ENCODE results near the gene KPTN.
"Not testable (repeated sequence)": the region's sequence is repeated elsewhere in the genome, so short reads cannot be mapped to it uniquely, and the experiment has no call there.

Gene KPTN

DNA sequence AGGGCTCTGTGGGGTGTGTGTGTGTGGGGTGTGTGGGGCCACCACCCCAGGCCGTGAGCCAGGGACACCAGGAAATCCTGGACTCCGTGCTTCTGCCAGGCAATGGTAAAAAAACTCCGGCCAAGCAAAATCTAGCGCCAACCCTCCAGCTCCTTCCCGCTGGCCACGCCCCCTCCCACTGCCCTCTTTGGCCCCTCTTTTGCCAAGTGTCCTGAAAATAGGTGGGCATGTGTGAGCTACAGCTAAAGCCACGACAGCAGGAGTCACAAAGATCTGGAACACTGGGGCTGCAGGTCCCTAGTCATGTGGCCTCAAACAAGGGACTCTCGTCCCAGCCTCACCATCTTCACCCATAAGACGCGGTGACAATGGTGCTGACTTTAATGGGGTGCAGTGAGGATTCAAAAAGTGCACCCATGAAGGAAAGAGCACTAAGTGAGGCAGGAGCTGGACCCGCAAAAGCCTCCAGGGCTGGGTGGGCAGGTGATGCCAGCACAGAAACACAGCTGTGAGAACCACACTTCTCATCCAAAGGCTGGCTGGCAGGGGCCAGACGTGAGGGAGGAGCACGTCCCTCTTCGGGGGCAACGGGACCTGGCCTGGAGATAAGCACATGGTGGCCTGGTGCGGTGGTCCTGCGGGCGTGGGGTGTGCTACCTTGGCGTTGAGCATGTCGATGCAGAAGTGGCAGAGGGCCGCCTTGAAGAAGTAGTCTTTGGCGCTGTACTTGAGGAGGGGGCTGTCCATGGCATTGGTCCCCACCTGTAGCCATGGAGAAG, 7.5 kb upstream of the KPTN start:
- no peak for DNase-seq (ENCODE audit: low read depth)

DNA sequence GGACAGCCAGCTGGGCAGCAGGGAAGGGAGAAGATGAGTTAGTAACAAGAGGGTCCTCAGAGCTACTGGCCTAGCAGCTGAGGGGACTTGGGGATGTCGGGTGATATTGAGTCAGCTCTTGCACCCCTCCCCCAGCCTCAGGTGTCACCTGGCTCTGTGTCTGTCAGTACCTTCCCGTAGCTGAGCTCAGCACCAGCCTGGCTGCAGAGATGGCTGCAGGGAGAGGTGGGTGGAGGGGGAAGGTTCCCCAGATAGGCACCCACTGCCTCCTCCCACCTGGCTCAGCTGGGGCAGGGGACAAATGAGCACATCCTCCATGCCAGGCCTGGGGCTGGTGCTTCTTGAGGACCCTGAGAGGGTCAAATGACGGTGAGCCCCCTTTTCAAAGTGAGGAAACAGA, 6.8 kb upstream of the KPTN start:
- no peak for DNase-seq (ENCODE audit: low read depth)

DNA sequence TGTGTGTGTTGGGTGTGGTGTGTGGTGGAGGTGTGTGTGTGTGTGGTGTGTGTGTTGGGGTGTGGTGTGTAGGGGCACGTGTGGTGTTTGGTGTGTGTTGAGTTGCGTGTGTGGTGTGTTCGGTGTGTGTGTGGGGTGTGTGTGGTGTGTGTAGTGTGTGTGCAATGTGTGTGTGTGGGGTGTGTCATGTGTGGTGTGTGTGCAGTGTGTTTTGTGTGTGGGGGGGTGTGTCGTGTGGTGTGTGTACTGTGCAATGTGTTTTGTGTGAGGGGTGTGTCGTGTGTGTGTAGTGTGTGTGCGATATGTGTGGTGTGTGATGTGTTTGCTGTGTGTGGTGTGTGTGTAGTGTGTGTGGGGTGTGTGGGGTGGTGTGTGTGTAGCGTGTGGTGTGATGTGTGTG, 6.0 kb upstream of the KPTN start:
- DNase-seq (ENCODE audit: low read depth) = no peak

DNA sequence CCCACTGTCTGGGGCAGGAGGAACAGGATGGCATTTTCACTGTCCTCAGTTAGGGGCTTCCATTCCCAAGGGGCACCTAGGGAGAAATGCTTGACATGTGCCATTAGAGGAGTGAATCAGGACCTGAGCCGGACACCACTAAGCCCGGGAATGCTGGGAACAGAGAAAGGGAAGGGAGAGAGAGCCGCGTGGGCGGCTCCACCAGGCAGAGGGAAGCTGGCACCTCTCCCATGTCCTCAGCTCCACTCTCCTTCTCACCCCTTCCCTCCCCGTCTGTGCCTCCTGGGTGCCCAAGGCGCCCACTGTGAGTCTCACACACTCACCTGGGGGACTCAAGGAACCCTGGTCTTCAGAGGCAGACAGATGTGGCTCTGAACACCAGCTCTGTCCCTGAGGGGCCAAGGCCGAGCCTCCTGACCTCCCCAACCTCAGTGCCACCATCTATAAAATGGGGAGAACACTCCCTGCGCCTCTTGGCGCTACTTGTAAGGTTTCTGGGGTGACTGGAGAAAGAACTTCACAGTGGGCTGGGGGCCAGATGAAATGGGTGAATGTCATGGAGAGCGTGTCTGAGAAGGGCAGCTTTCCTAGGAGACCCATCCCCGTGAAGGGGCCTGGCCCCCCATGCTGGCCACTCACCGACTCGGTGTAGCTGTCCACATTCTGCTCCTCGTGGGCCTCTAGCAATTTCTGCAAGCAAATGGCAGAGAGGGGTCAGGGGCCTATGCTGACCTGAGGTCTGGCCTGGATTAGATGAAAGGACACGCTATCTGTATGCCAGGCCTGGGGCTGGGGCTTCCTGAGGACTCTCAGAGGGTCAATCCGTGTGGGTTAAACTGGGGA, 5.3 kb upstream of the KPTN start:
- DNase-seq (ENCODE audit: low read depth) = no peak

DNA sequence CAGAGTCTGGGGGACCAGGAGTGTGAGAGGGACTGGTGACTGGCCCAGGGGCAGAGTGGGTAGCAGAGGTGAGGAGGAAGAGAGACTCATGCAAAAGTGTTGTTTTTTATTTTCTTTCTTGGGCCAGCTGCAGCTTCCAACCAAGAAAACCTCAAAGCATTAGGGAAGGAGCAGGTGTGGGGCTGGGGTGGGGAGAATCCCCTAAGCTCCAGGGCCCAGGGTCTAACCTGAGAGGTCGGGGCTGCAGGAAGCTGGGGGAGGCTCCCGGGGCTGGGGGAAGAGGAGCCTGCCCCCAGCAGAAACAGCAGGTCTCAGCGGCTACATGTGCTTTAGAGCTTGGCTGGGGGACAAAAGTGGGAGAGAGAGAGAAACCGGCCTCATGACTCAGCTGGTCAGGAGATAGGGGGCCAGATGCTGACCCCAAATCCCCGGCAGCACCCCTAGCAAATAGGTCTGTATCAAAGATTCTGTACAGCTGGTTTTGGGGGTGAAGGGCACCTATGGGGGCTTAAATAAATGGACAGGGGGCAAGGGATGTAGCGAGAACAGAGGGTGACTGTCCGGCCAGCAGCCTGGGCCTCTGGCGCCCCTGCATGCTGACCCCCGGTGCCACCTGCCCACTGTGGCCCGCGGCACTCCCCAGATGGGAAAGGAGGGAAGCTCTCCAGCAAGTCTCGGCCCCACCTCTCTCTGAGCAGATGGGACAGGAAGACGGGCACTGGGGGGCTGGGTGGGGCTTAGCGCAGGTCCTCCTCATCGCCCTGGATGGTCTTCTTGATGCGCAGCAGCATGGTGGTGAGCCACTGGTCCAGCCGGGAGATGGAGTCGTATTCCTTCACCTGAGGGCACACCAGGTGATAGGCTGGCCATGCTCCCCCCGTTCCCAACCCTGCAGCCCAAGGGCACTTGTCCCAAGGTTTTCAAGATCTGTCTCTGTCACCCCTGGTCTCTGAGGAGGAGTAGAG, 3.8 kb upstream of the KPTN start:
- DNase-seq (ENCODE audit: low read depth) = no peak

DNA sequence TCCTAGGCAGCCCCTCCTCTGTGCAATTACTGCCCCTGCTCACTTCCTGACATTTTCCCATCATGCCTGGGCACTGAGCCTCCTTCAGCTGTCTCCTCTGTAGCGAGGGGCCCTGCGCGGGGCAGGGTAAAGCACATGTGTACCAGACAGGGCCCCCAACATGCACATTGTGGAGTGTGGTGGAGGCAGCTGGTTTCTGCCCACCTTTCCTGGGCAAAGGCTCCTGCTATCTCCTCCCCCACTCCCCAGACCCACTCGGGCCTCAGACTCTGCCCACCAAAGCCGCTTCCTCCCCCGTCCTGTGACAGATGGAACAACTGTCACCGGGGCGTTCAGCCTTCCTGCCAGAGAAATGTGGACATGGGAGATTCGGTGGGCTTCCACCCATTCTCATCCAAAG, 2.9 kb upstream of the KPTN start:
- no peak for DNase-seq (ENCODE audit: low read depth)

DNA sequence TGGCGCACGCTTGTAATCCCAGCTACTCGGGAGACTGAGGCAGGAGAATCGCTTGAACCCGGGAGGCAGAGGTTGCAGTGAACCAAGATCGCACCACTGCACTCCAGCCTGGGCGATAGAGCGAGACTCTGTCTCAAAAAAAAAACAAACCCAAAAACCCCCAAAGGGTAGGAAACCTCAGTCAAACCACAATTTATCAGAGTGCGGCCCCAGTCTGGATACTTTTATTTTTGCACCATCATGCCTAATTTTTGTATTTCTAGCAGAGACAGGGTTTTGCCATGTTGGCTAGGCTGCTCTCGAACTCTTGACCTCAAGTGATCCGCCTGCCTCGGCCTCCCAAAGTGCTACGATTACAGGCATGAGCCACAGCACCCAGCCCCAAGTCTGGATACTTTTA, 2.2 kb upstream of the KPTN start:
- not testable (repeated sequence) for DNase-seq (ENCODE audit: low read depth)

DNA sequence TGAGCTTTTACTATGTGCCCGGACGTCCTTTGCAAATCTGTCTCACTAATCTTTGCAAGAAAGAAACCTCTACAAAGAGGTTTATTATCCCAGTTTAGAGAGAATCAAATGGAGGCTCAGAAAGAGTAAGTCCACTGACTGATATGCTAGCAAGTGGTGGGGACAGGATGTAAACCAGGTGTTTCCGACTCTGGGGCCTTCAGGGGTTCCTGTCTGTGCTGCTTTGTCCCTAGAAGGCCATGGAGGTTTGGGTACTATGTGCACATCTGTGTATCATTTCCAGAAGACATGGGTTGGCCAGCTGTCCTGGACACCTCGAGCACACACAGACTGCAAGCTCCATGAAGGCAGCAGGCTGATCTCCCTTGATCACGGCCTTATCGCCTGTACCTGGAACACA, 1.2 kb upstream of the KPTN start:
- no peak for DNase-seq (ENCODE audit: low read depth)

DNA sequence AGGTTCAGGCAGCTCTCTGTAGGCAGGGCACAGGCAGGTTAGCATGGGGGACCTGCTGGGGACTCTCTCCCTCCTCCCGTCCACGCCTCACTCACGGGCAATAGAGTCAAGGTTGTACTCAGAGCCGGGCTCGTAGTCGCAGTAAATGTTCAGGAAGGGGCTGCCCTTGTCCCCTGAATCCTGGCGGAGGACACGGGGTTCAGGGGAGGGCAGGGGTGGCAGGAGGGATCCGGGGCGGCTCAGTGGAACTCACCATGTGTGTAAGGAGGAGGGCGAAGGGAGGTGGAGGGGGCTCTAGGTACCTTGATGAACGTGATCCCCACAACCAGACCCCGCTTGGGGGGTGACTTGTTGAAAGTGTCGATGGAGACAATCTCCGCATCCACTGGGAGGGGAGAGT, 819 bp downstream of the KPTN start:
- no peak for DNase-seq (ENCODE audit: low read depth)

DNA sequence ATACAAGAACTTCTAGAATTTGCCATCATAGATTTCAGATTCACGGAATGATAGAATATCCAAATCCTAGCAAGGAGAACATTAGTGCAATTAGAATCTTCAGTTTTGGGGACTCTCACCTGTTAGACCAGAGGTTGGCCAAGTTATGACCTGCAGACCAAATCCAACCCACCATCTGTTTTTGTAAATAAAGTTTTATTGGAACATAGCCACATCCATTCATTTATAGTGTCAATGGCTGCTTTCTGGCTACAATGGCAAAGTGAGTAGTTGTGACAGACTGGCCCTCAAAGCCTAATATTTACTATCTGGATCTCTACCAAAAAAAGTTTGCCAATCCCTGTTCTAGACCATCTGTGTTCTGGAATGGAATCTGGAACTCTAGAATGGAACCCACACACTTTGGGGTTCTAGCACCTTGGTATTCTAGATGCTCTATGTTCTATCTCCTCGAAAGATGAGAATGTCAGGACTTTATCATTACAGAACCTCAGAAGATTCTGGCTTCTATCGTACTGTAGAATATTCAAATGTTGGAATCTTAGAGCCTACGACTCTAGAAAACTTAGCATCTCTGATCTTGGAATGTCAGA, 2.5 kb downstream of the KPTN start:
- no peak for DNase-seq (ENCODE audit: low read depth)

DNA sequence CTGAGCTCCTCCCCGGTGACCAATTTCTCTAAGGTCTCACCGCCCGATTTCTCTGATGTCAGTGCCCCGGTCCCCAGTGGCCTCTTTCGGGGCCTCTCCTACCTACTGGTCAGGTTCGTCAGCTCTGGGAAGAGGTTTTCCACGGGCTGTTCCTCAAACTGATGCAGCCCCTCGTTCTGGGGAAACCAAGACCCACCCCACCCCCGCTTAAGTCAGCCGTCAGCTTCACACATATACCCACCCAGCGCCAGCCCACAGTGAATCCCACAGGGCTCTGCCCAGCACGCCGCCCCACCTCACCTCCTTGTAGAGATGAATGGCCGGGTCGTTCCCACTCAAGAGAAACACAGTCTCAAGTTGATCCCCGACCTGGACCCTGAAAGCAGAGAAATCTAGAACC, 3.4 kb downstream of the KPTN start:
- no peak for DNase-seq (ENCODE audit: low read depth)

DNA sequence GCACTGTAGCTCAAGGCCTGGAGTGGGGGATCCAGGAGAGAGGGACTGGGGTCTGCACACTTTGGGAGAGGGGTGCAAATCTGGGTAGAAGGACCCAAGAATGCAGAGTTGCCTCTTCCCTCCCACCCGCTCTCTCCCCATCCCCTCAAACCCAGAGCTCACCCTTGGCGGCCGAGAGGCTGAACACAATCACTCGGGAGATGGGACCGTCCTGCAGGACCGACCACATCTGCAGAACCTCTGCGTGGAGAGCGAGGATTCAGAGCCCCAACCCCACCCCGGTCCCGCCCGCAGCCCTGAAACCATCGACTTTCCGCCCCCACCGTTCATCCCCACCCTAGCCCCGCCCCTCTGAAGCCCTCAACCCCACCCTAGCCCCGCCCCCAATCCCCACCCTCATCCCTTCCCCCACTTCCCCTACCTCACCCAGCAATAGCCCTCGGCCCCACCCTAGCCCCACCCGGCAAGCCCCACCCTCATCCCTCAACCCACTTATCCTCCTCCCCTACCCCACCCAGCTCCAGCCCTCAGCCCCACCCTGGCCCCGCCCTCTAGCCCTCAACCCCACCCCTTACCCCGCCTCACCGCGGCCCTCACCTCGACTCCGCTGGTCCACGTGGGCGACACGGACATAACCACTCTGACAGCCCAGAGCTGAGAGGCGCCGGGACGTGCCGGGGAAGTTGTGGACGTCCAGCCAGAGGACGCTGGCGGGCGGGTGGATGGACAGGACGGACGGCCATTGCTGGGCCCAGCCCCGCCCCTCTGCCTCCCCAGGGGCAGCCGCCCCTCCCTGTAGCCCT, 4.1 kb downstream of the KPTN start:
- DNase-seq (ENCODE audit: low read depth) = no peak

DNA sequence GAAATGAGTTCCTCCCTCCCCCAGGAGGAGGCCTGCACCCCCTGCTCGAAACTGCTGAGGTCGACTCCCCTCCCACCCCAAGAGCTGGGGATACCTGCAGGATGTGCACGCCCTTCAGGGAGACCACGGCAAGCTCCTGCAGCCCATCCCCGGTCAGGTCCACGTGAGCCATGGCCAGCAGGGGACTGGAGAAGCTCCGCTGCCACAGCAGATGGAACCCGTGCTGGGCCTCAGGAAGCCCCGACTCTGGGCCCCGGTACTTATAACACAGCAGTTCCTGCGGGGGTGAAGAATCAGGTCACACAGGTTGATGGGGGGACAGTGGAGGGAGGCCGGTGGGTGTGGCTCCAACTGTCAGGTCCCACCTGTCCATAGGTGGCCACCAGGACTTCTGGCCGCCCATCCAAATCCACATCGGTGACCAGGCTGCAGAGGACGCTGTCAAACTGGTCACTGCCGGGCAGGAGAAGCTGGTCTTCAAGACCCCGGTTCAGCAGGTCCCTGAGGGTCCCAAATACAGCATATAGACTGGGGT, 7.5 kb downstream of the KPTN start:
- no peak for DNase-seq (ENCODE audit: low read depth)

DNA sequence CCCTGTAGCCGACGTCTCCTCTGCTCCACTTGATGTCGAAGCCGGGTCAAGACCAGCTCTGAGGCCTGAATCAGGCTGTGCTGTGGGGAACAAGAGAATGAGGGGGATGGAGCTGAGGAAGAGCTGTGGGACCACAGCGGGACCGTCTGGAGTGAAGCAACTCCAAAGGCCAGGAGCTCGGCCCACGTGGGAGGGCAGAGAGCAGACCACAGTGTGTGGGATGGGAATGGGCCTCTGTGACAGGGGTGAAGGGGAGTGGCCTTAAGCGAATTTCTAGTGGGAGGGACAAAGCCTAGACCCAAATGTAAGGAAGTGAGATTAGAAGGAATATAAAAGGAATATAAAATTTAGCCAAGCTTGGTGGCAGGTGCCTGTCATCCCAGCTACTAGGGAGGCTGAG, 8.6 kb downstream of the KPTN start:
- DNase-seq (ENCODE audit: low read depth) = no peak

DNA sequence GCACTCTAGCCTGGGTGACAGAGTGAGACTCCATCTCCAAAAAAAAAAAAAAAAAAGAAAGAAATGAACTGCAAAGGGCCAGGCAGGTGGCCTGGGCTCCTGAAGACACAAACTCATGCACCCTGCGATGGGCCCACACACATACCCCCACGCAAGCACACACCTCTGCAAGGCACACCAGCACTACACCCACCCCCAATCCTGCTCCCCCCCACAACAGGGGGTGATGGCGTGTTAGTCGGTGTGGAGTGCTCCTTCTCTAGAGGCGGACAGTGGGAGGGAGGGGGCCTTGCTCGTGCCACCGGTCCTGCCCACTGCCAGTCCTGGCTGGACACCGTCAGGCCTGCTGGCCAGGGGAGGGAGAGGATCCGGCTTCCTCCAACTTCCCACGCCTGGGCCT, 10.7 kb downstream of the KPTN start:
- no peak for DNase-seq (ENCODE audit: low read depth)

DNA sequence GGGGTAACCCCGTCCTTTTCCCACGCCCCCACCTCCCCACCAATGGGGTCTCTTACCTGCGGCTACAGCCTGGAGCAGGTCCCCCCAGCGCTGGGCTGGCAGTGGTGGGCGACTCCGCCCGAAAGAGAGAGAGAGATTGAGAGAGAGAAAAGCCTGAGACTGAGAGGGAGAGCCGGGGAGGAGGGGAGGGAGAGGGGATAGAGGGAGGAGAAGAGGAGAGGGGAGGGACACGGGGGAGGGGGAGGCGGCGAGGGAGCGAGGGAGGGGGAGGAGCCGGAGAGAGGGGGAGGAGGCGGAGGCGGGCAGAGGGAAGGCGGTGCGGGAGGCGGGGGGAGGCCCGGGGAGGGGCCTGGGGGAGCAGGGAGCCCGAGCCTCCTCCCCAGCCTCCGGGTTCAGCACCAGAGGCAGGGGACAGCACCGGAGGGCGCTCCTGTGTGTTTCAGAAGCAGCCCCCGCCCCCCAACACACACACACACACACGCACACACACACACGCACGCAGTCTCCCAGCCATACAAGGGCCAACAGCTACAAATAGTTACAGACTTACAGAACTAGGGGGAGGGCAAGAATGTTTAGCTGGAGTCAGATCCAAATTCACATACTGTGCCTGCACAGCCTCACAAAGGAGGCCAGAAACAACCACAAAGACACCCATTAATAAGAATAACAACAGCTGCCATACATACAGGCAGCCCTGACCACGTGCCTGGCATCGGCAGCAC, 12.1 kb downstream of the KPTN start, which contains the start of gene SLC8A2:
Gene SLC8A2 (minus strand): TSS at position 161 of the 725 bp plus-strand sequence. CDS start 5,490 bp downstream, outside the sequence.
- DNase-seq (ENCODE audit: low read depth) = no peak

DNA sequence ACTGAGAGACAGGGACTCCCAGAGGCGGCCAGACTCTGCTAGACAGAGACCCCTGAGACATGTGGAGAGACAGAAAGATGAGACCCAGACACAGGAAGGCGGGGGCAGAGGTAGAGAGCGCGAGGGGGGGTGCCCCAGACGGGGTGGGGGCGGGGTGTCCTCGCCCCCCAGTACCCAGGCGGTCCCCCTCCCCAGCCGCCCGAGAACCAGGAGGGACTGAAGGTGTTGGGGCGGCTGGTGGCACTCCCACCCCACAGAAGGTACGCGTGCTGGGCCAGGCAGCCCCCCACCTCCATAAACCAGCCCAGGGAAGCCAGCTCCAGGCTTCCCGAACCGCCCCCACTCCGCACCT, 12.7 kb downstream of the KPTN start:
- no peak for DNase-seq (ENCODE audit: low read depth)

DNA sequence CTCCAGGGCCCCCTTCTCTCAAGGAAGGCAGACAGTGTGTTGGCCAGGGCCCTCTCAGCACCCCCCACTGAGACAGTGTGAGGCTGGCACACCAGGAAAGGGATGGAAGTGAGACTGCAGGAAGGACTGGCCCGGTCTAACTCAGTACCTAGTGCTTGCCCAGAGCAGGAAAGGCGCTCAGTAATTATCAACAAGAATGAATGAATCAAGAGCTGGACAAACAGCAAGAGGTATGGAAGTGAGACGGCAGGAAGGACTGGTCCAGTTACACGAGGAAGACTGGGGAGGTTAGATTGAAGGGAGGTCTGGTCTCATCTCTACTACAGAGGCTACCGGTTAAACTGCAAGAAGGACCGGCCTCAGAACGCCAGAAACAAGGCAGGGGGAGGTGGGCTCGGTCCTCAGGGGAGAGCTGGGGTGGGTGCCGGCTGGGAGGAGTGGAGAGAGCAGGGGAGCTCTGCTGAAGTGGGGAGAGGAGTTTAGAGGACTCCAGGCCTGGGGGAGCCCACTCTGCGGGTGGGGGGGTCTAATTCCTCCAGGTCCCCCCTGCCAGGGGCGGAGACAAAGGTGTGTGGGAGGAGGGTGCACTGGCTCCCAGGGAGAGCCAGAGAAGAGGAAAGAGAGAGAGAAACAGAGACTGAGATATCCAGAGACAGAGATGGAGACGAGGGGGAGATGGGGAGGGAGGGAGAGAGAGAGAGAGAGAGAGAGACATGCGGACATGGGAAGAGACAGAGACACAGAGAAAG, 13.4 kb downstream of the KPTN start:
- no peak for DNase-seq (ENCODE audit: low read depth)

DNA sequence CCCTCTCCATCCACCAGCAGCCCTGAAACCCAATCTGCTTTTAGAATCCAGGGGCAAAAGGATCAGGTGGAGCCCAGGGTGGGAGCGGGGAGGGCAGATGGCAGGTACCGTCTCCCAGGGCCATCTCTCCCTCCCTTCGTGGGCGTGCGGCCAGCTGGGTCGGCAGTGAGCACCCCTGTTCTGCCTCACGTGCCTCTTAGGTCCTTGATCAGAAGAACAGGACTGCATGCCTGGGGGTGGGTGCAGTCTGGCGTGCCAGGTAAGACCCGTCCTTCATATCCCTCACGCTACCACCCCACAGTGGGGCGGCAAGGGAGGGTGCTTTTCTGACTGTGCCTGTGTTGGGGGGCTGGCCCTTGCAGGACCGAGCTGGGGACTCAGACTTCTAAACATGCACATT, 14.3 kb downstream of the KPTN start:
- no peak for DNase-seq (ENCODE audit: low read depth)

DNA sequence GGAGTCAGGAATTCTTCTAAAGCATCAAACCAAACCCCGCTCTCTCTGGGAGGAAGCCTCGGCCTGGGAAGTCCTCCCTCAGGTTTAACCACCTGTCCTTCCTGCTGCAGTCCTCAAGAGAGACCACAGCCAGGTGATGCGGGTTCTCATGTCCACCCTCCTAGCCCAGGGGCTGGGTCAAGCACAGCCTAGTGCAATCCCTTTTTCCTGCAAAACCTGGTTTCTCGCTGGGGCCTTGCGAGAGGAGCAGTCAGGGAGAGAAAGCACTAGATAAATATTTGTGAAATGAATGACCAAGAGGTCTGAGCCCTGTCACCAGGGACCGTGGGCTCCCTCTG, 14.7 kb downstream of the KPTN start:
- DNase-seq (ENCODE audit: low read depth) = no peak

Data from stimulated activated CD8-positive, alpha-beta memory T cell treated with anti-CD3 and anti-CD28 coated beads, Interleukin-15, amount 100 ng/mL, for 24 hours (primary cell).